HCT116 (cell line): ENCODE measurements around the gene RAI1. TPM values are rescaled to one million over a fixed set of nuclear protein-coding genes. Genes with fewer than 3 reads are reported as not detected.

Experiments
- ATAC-seq: fragments of 200-7000 bp; cut with Tn5 transposase; 2 replicates; pipeline ENCODE4 v1.9.1; 2020; ENCODE audit warnings: mild to moderate bottlenecking, moderate library complexity
- BruUV-seq: library from RNA; stranded (reverse); fragments of 400-500 nt; replicated peaks from 2 replicates; lab custom pipeline; 2021; lab: Mats Ljungman, UMichigan
- CTCF ChIA-PET: fragments of 300-600 bp; sonication (Branson Sonifier 250); formaldehyde crosslinking; loops from one replicate; lab custom pipeline; 2021; ENCODE audit warnings: antibody characterized with exemption; lab: Charles Lee
- POLR2A ChIA-PET: fragments of 300-600, 350-600 bp; sonication (Branson Sonifier 250); formaldehyde crosslinking; loops from one replicate; lab custom pipeline; 2021; ENCODE audit warnings: antibody characterized with exemption; lab: Charles Lee
- RAD21 ChIA-PET, 2 experiments: fragments of 300-600 bp; sonication (Branson Sonifier 250); formaldehyde crosslinking; loops; one replicate each; lab custom pipeline; 2023; ENCODE audit warnings: low total read pairs in 2 of 2; ENCODE audit not compliant: uncharacterized antibody in 2 of 2, unreplicated experiment in 2 of 2, low non-redundant PET in 1 of 2; lab: Charles Lee
- DNase-seq: peaks from one replicate; pipeline ENCODE4 v3.0.0-alpha.2; 2010; ENCODE audit warnings: low read depth, low spot score
- H2AFZ ChIP-seq: fragments of 200-600 bp; shearing (Covaris generic), sonication (generic); 2 replicates; pipeline ENCODE4 v1.6.1; 2017; ENCODE audit warnings: low read depth, mixed run types, mixed read lengths, antibody characterized with exemption, low read length; ENCODE audit not compliant: poor library complexity, severe bottlenecking
- H3K27ac ChIP-seq: 2 replicates; pipeline ENCODE4 v1.5.1; 2012; ENCODE audit warnings: low read depth, low read length
- H3K27me3 ChIP-seq: fragments of 200-600 bp; sonication (generic); 2 replicates; pipeline ENCODE4 v1.6.1; 2016; ENCODE audit warnings: mixed run types, low read length, mixed read lengths; ENCODE audit not compliant: insufficient read depth
- H3K36me3 ChIP-seq, 2 experiments: fragments of 200-500 bp in 1 of 2; fragments of 200-600 bp in 1 of 2; sonication (Bioruptor generic) in 1 of 2; sonication (generic) in 1 of 2; 2 replicates each; pipeline versions ENCODE4 v1.5.1 to v1.6.1; 2014 to 2016; ENCODE audit warnings: low read length in 2 of 2, inconsistent platforms in 1 of 2, mixed read lengths in 1 of 2, mixed run types in 1 of 2; ENCODE audit not compliant: insufficient read depth in 2 of 2, control insufficient read depth in 1 of 2
- H3K4me1 ChIP-seq, 2 experiments: fragments of 200-600 bp in 1 of 2; sonication (generic) in 1 of 2; 2 replicates each; pipeline versions ENCODE4 v1.5.1 to v1.6.1; 2012 to 2017; ENCODE audit warnings: low read length in 2 of 2, inconsistent platforms in 1 of 2, mild to moderate bottlenecking in 1 of 2, mixed read lengths in 1 of 2, mixed run types in 1 of 2, moderate library complexity in 1 of 2; ENCODE audit not compliant: insufficient read depth in 2 of 2, control insufficient read depth in 1 of 2
- H3K4me2 ChIP-seq: fragments of 200-600 bp; sonication (generic); 2 replicates; pipeline ENCODE4 v1.6.1; 2017; ENCODE audit warnings: mixed run types, low read length, mixed read lengths
- H3K4me3 ChIP-seq, 2 experiments: fragments of 200-600 bp in 1 of 2; sonication (generic) in 1 of 2; replicated peaks in 1 of 2; 2 replicates each; pipeline ENCODE4 v1.5.1; 2011 to 2016; ENCODE audit warnings: low read length in 2 of 2, control low read depth in 1 of 2, low read depth in 1 of 2, mild to moderate bottlenecking in 1 of 2, mixed read lengths in 1 of 2, mixed run types in 1 of 2
- H3K79me2 ChIP-seq: fragments of 200-600 bp; sonication (generic); 2 replicates; pipeline ENCODE4 v1.6.1; 2017; ENCODE audit warnings: mild to moderate bottlenecking, mixed run types, low read length, moderate library complexity, mixed read lengths; ENCODE audit not compliant: insufficient read depth
- H3K9ac ChIP-seq: fragments of 200-600 bp; sonication (generic); 2 replicates; pipeline ENCODE4 v1.6.1; 2016; ENCODE audit warnings: low read length, mixed read lengths
- H3K9me2 ChIP-seq: fragments of 200-600 bp; sonication (generic), shearing (Covaris generic); 2 replicates; pipeline ENCODE4 v1.6.1; 2017; ENCODE audit warnings: mixed run types, mild to moderate bottlenecking, moderate library complexity; ENCODE audit not compliant: insufficient read depth
- H3K9me3 ChIP-seq, 2 experiments: fragments of 200-500 bp in 1 of 2; fragments of 200-600 bp in 1 of 2; sonication (Bioruptor generic) in 1 of 2; sonication (generic) in 1 of 2; 2 replicates each; pipeline ENCODE4 v1.6.1; 2014 to 2017; ENCODE audit warnings: low read length in 2 of 2, mixed read lengths in 2 of 2, inconsistent platforms in 1 of 2, low read depth in 1 of 2, mild to moderate bottlenecking in 1 of 2, mixed run types in 1 of 2, moderate library complexity in 1 of 2; ENCODE audit not compliant: control insufficient read depth in 1 of 2, insufficient read depth in 1 of 2
- H4K20me1 ChIP-seq: fragments of 200-600 bp; sonication (generic), shearing (Covaris generic); 2 replicates; pipeline ENCODE4 v1.6.1; 2017; ENCODE audit warnings: mixed run types, mild to moderate bottlenecking, moderate library complexity; ENCODE audit not compliant: insufficient read depth
- CBX3 ChIP-seq: IDR thresholded peaks from 2 replicates; pipeline ENCODE4 v1.6.1; 2012; ENCODE audit warnings: low read depth
- FOSL1 ChIP-seq: IDR thresholded peaks from 2 replicates; pipeline ENCODE4 v1.6.1; 2012; ENCODE audit warnings: low read depth
- JUND ChIP-seq: IDR thresholded peaks from 2 replicates; pipeline ENCODE4 v1.6.1; 2012
- MAX ChIP-seq: IDR thresholded peaks from 2 replicates; pipeline ENCODE4 v1.6.1; 2012
- POLR2AphosphoS5 ChIP-seq: IDR thresholded peaks from 2 replicates; pipeline ENCODE4 v1.6.1; 2011; ENCODE audit warnings: mild to moderate bottlenecking, low read depth, low read length, moderate library complexity
- SIN3A ChIP-seq: IDR thresholded peaks from 2 replicates; pipeline ENCODE4 v1.6.1; 2012; ENCODE audit warnings: low read depth
- SP1 ChIP-seq: IDR thresholded peaks from 2 replicates; pipeline ENCODE4 v1.6.1; 2012; ENCODE audit warnings: low read depth
- SRF ChIP-seq: IDR thresholded peaks from 2 replicates; pipeline ENCODE4 v1.6.1; 2012; ENCODE audit warnings: low read depth
- TCF7L2 ChIP-seq: IDR thresholded peaks from 2 replicates; pipeline ENCODE4 v1.7.0; 2011; ENCODE audit warnings: borderline replicate concordance, inconsistent platforms; ENCODE audit not compliant: insufficient read depth, insufficient read length; ENCODE audit errors: extremely low read depth
- ZBTB33 ChIP-seq: IDR thresholded peaks from 2 replicates; pipeline ENCODE4 v1.6.1; 2011; ENCODE audit warnings: mild to moderate bottlenecking, low read length, moderate library complexity; ENCODE audit not compliant: insufficient replicate concordance; ENCODE audit errors: extremely low read depth
- ZNF274 ChIP-seq: fragments of 200-500 bp; sonication (Bioruptor generic); IDR thresholded peaks from 2 replicates; pipeline ENCODE4 v1.6.1; 2014; ENCODE audit warnings: mild to moderate bottlenecking, low read depth, low read length, inconsistent platforms
- intact Hi-C: fragments of 100-400 bp; cut with micrococcal nuclease; formaldehyde crosslinking; loops from 2 replicates; pipeline ENCODE4 v1.10.0; 2022
- total RNA-seq: library from RNA; stranded (reverse); gene quantifications from one replicate; pipeline ENCODE4 v1.2.1, GENCODE V29; 2021; ENCODE audit not compliant: unreplicated experiment

RAI1 gene
- total RNA-seq, 1 experiment from 2014 or later: 38.5 TPM

GRCh38 chr17:17816240-17816814, 135.1 kb downstream of the RAI1 start:
- no peaks in the 10 kb centered on the region for H3K9me3 ChIP-seq
- DNase-seq (no peak), ATAC-seq (no peak)
- H3K27me3 ChIP-seq: no peaks in the 10 kb centered on the region
- no peak overlapping the region for H3K4me2 ChIP-seq
- CTCF ChIA-PET: no interaction called here
- H3K79me2 ChIP-seq: peaks cover 47% of the 10 kb centered on the region
- no peak overlapping the region for H2AFZ ChIP-seq
- TF ChIP-seq JUND (no peak), MAX (no peak), FOSL1 (no peak), SIN3A (no peak), CBX3 (no peak), SRF (no peak), ZBTB33 (no peak), TCF7L2 (no peak), ZNF274 (no peak), POLR2AphosphoS5 (no peak), SP1 (no peak)
- peaks cover 30 to 74% of the 10 kb centered on the region in 2 experiments for H3K36me3 ChIP-seq
- RAD21 ChIA-PET: no interaction called here
- no TSS peak for BruUV-seq
- no peaks in the 10 kb centered on the region for H3K9me2 ChIP-seq
- no peak overlapping the region for H3K4me3 ChIP-seq
- H3K27ac ChIP-seq: peak overlapping the region; percentile 39; the same call in 1 of the 2 replicates
- intact Hi-C loops: no loop called here
- no peak overlapping the region for H3K9ac ChIP-seq
- no peaks in the 10 kb centered on the region; the same call in 1 of the 2 replicates for H4K20me1 ChIP-seq
- peaks cover 41 to 46% of the 10 kb centered on the region in 2 experiments for H3K4me1 ChIP-seq
- POLR2A ChIA-PET: no interaction called here
